Measurements from ENCODE around the gene GRK5. TPM values are rescaled to one million over a fixed set of nuclear protein-coding genes. Genes with fewer than 3 reads are reported as not detected.

Gene GRK5
- total RNA-seq, 1 experiment from 2014 or later: 2.3 TPM

GRCh38 chr10:119375574-119376272, 168.4 kb downstream of the GRK5 start:
- Mint-ChIP-seq H3K4me1 (0 out of 2 replicates have a peak, but pooled peaks cover 3% of the 10 kb centered on the region), H3K9me3 (no peaks in the 10 kb centered on the region), H3K4me3 (no peak overlapping the region), H3K36me3 (no peaks in the 10 kb centered on the region), H3K27ac (no peak overlapping the region), H3K27me3 (ENCODE audit: low read depth) (no peaks in the 10 kb centered on the region; the same call in 1 of the 2 replicates)
- CTCF ChIA-PET: interaction anchor here (1.6 kb wide), 1 partner anchor 176 kb away, joined by 3 read pairs; no protein-coding TSS in a partner anchor
- no peak for TF ChIP-seq ESRRA (CRISPR knock-in tag; IDR thresholded peaks at IDR 0.05; ENCODE audit: borderline replicate concordance)
- TF ChIP-seq MXD4 (CRISPR knock-in tag; IDR thresholded peaks at IDR 0.05; ENCODE audit: borderline replicate concordance): no peak
- no peak for TF ChIP-seq HMGA2 (CRISPR knock-in tag; IDR thresholded peaks at IDR 0.05)
- no peak for TF ChIP-seq ZNF121 (CRISPR knock-in tag; IDR thresholded peaks at IDR 0.05)
- no peak for TF ChIP-seq ZNF425 (CRISPR knock-in tag; conservative IDR thresholded peaks at IDR 0.05)
- ATAC-seq (no peak), DNase-seq (ENCODE audit: low spot score) (no peak)
- POLR2A ChIA-PET: no interaction called here

- Mint-ChIP-seq H3K4me3 (no peak overlapping the region), H3K36me3 (no peaks in the 10 kb centered on the region), H3K27me3 (ENCODE audit: low read depth) (no peaks in the 10 kb centered on the region), H3K9me3 (no peaks in the 10 kb centered on the region), H3K27ac (no peak overlapping the region), H3K4me1 (0 out of 2 replicates have a peak, but pooled peaks cover 3% of the 10 kb centered on the region)
- POLR2A ChIA-PET: no interaction called here
- no peak for DNase-seq (ENCODE audit: low spot score)
- CTCF ChIA-PET: no interaction called here
- no peak for TF ChIP-seq IRF2 (CRISPR knock-in tag; IDR thresholded peaks at IDR 0.05; ENCODE audit: borderline replicate concordance, low read depth)
- TF ChIP-seq ZBTB21 (CRISPR knock-in tag; IDR thresholded peaks at IDR 0.05; ENCODE audit: borderline replicate concordance): no peak
- no peak for TF ChIP-seq JUN (CRISPR knock-in tag; IDR thresholded peaks at IDR 0.05)
- no peak for TF ChIP-seq ATF6 (CRISPR knock-in tag; IDR thresholded peaks at IDR 0.05)
- no peak for TF ChIP-seq NFE2L1 (CRISPR knock-in tag; IDR thresholded peaks at IDR 0.05)
- TF ChIP-seq TEAD1 (CRISPR knock-in tag; IDR thresholded peaks at IDR 0.05): no peak
- no peak for TF ChIP-seq CBFB (CRISPR knock-in tag; IDR thresholded peaks at IDR 0.05; ENCODE audit: low read depth)
- TF ChIP-seq ZBTB43 (CRISPR knock-in tag; IDR thresholded peaks at IDR 0.05): no peak
- no peak for TF ChIP-seq MYBL2 (CRISPR knock-in tag; IDR thresholded peaks at IDR 0.05)
- TF ChIP-seq ESRRA (CRISPR knock-in tag; IDR thresholded peaks at IDR 0.05; ENCODE audit: borderline replicate concordance): no peak
- no peak for TF ChIP-seq RELA (CRISPR knock-in tag; IDR thresholded peaks at IDR 0.05; ENCODE audit: borderline replicate concordance)
- no peak for TF ChIP-seq E2F5 (CRISPR knock-in tag; IDR thresholded peaks at IDR 0.05)
- no peak for TF ChIP-seq ETV6 (CRISPR knock-in tag; IDR thresholded peaks at IDR 0.05)
- no peak for TF ChIP-seq NFATC4 (CRISPR knock-in tag; IDR thresholded peaks at IDR 0.05)
- no peak for TF ChIP-seq E2F1 (CRISPR knock-in tag; IDR thresholded peaks at IDR 0.05)
- no peak for ATAC-seq
Measured at GRCh38 chr10:119377451-119377957, 170.1 kb downstream of the GRK5 start.
